ENCODE measurements around the gene PLRG1.

GRCh38 chr4:154516318-154517029 lies 33.7 kb downstream of the PLRG1 start:
- TF ChIP-seq CTCF (tag by site-specific recombination; IDR thresholded peaks at IDR 0.05) (no peak), PRDM10 (tag by site-specific recombination; IDR thresholded peaks at IDR 0.05) (no peak), ZNF140 (tag by site-specific recombination; IDR thresholded peaks at IDR 0.05) (no peak), ZNF211 (tag by site-specific recombination; IDR thresholded peaks at IDR 0.05; ENCODE audit: low read depth) (no peak), ZNF747 (tag by site-specific recombination; IDR thresholded peaks at IDR 0.05) (no peak), SALL2 (tag by site-specific recombination; IDR thresholded peaks at IDR 0.05; ENCODE audit: borderline replicate concordance) (no peak), ZNF423 (tag by site-specific recombination; IDR thresholded peaks at IDR 0.05) (no peak), HOXD13 (CRISPR knock-in tag; IDR thresholded peaks at IDR 0.05; ENCODE audit: borderline replicate concordance) (no peak), ZNF707 (tag by site-specific recombination; IDR thresholded peaks at IDR 0.05) (no peak), TRIM28 (IDR thresholded peaks at IDR 0.05; ENCODE audit: borderline replicate concordance, low read length) (no peak), ZNF473 (tag by site-specific recombination; IDR thresholded peaks at IDR 0.05) (no peak), ZNF645 (tag by site-specific recombination; IDR thresholded peaks at IDR 0.05) (no peak), ZNF658 (tag by site-specific recombination; IDR thresholded peaks at IDR 0.05) (no peak), MYNN (tag by site-specific recombination; IDR thresholded peaks at IDR 0.05; ENCODE audit: borderline replicate concordance) (no peak)
